HG03108 (cell line): ENCODE measurements around the gene GFPT1.
A peak's percentile ranks its signal among the peaks of the same experiment; 100 is the strongest.

Experiments used
- ATAC-seq: cut with Tn5 transposase; IDR thresholded peaks from one replicate; pipeline ENCODE4 v1.9.1; 2021; ENCODE audit warnings: moderate library complexity; ENCODE audit not compliant: unreplicated experiment

The GFPT1 gene

DNA sequence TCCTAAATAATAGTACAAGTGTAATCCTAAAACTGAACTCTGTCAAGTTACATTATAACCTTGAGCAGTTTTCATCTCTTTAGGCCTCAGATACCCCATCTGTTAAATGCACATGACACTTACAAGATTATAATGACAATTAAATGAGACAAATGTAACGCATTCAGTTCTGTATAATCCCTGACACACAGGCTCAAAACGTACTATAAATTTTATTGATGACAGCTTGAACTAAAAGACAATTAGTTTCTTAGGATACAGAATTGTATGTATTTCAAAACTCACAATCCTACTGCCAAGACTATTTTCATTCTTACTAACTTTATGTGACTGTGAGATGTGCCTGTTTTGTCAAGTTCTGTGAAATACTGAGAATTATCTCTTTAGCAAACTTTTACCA, 56.2 kb downstream of the GFPT1 start:
- ATAC-seq: no peak

- ATAC-seq: no peak
Measured at GRCh38 chr2:69322631-69323030, 64.4 kb downstream of the GFPT1 start.

GRCh38 chr2:69316550-69316949, 70.5 kb downstream of the GFPT1 start:
- no peak for ATAC-seq

GRCh38 chr2:69315160-69315761, 71.8 kb downstream of the GFPT1 start:
- no peak for ATAC-seq

GRCh38 chr2:69311024-69311416, 76.0 kb downstream of the GFPT1 start:
- no peak for ATAC-seq

GRCh38 chr2:69310111-69311023, 76.7 kb downstream of the GFPT1 start:
- ATAC-seq: no peak

DNA sequence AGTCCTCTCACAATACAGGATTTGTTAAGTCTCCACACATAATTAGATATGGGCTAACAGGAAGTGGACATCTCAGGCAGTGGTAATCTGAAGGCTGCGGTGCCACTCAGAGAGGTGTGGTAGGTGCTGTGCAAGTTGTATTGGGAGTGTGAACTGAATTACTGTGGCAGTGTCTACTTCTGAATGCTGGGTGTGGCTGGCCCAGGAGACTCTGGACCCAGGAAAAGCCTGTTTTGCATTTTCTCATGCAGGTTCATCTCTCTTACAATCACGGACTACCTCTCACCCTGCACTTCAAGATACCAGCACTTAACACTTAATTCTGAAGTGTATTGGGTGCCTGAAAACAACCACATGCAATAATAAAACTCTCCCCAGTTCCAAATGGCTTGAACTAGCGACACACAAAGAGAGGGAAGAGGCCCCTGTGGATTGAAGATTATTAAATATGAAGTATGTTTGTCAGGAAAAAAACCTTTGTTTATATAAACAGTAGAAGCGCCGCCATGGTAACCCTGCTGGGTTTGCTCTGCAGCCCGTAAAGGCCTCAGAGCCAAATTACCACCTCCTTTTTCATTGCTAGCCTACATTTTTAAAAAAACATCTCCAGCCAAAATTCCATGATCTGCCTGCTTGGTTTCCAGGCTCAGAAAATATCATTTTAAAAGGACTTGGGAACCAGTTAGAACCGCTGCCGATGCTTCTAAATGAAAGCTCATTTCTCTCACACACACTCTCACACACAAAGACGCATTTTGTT, 77.5 kb downstream of the GFPT1 start:
- ATAC-seq: no peak

- no peak for ATAC-seq
Measured at GRCh38 chr2:69308338-69308737, 78.7 kb downstream of the GFPT1 start.

GRCh38 chr2:69307579-69308064, 79.4 kb downstream of the GFPT1 start:
- no peak for ATAC-seq

DNA sequence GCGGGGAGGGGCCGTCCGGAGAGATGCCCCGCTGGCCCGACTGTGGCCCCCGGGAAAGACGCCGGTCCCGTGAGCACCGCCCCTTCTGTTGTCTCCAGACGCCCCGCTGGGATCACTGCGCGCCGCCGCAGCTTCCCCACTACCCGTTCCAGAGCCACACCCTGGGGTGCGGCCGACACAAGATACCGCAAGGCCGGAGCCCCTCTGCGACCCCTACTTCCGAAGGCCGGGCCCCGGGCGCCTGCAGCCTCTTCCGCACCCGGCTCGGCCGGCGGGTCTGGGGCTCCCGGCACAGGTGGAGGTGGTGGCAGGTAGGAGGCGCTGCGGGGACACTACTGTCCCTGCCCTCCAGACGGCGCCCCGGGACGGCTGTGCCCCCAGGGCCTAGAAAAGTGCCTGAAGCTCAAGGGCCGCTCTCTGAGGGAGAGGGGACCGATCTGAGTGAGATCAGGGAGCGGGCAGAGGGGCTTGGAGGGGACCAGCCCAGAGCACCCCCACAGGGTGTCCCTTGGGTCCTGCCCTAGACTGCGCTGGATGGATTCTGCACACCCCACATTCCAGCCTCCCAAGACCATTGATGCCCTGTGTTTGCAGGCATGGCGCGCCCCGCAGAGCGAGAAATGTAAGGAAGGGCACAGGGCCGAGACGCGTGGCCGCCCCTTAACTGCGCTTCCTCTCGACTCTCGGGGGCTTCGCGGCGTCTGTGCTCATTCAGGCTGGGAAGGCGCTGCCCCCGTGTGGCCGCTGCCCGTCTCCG, 80.0 kb downstream of the GFPT1 start:
- peak; percentile 79 for ATAC-seq

DNA sequence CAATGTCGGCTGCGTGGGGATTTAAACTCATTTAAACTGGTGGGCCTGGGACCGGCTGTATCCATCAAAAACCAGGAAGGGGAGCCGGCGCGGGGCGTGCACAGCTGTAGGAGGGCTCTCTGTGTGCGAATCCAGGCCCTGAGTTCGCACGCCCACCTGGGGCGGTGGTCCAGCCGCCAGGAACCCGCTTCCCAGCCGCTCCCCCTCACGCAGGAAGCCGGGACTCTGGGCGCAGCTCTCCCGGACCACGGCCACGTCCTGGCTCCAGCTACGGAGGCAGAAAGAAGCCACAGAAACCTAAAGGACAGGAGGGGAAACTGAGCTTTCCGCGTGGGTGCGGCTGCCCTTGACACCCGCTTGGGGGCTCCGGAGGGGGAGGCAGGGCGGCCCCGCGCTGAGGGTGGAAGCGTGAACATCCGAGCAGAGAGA, 80.6 kb downstream of the GFPT1 start:
- ATAC-seq: no peak

DNA sequence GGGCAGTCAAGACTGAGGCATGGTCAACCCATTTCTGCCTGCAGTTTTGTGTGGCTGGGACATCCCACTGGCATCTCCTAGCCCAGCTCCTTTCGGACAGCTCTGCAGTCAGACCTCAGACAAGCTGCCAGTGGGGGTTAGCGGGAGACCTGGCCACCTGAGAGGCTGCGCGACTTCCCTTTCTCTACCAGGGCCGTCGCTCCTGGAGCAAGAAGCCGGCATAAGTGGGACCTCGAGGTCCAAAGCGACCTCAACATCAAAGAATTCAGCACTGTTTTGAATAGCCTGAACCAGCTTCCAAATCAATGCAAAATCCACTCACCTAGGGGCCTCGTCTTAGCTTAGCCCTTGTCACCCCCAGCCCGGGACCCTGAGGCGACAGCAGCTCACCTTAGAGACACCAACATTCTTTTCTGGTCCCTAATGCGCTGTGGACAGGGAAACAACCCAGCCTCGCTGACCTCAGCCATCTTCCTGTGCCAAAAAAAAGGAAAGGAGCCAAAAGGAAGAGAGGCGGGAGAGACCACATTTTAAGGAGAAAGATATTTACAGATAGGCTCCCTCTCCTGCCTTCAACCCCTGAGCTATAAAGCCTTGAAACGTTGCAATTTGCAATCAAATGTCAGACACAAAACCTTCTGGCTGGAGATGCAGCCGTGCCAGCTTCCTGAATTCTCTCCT, 81.2 kb downstream of the GFPT1 start:
- ATAC-seq: no peak

DNA sequence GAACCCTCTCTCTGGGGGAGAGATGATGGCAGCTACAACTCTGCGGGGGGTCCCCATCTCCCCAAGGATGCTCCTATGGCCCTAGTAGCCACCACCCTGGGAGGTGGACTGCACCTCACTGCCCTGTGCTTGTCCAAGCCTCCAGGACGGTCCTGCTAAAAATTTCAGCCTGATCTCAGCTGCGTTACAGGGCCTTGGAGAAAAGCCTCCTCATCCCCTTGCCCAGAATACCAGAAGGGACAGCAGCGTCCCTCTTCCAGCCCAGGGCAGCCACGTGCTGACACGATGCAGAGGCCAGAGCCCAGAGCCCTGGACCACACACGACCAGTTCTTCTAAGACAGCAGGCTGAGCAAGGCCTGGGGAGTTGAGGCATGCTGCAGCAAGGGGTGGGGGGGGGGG, 81.9 kb downstream of the GFPT1 start:
- no peak for ATAC-seq

DNA sequence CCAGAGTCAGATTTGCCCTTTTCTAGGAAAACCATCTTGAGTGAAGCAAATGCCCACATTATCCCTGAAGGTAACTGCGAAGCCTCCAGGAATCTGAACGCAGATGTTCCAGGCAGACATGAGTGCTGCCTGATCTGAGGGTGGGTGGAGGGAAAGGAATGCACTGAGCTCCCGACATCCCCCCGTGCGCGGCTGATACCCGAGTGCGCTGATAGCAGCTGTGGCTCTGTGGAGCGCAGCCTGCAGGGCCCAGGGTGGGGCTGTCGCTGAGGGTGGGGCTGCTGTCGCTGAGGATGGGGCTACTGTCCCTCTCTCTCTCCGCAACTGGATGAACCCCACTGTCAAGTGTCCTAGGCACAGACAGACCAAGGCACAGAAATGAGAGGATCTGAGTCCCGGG, 82.4 kb downstream of the GFPT1 start:
- no peak for ATAC-seq

- ATAC-seq: no peak
Measured at GRCh38 chr2:69300650-69301049, 86.4 kb downstream of the GFPT1 start.

GRCh38 chr2:69299772-69300516, 87.1 kb downstream of the GFPT1 start:
- ATAC-seq: no peak

DNA sequence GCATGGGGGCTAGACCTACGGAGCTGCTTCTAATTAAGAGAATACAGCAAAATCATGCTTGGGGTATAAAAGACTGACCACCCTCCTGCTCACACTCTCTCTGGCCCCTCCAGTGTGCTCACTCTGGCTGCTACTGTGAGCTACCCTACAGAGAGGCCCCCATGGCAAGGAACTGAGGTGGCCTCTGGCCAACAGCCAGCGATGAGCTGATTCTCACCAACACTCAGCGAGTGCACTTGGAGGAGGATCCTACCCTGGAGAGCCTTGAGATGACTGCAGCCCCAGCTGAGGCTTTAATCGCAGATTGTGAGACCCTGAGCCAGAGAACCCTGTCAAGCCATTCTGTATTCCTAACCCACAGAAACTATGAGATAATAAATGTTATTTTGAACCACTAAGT, 88.2 kb downstream of the GFPT1 start:
- no peak for ATAC-seq

DNA sequence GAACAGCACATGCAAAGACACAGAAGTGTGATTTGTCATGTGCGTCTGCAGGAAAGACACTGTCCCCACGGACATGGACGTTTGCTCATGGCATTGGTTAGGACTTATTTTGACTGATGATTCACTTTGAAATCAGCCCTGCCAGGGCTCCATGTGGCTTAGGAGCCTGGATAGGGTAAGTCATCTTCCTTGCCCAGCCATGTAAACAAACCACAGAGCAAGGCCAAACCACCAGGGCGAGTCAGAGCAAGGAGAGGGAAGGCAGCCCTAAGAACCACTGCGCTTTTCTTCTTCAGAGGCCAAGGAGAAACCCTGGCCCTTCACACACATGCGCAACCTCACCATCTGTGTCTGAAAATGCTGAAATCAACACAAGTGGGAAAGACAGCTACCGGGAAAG, 88.8 kb downstream of the GFPT1 start:
- ATAC-seq: no peak

DNA sequence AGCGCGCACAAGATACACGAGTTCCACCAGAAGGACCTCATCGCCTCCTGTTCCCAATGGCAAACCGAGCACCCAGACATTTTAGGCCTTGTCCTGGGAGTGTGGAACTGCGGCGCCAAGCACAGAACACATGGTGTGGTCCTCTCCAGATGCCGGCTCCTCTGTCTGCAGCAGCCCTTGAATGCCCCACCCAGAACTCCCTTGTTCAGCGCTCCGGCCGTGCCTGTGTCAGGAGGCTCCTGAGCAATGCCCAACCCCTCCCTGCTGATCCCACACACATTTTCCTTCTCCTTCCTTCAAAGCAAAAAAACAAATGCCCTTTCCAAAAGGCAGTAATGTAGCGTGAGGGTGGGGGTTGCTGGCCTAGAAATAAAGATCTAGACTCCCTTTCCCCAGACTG, 89.8 kb downstream of the GFPT1 start:
- ATAC-seq: no peak

DNA sequence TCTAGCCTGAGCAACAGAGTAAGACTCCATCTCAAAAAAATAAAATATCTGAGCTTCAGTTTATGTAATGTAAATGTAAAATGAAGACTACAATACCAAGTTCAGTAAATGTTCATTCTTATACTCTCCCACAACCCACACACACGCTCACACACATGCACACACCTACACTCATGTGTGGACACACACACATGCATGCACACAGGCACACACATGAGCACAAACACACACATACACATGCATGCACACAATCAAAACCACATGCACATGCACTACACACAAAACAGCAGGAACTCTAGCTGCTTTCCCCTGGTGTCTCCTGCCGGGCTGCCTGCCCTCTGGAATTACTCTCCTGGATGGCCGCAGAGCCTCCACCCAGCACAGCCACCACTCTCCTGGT, 90.6 kb downstream of the GFPT1 start:
- ATAC-seq: no peak
